GM23248 (cell line): ENCODE measurements around the gene SPINK4. TPM values are rescaled to one million over a fixed set of nuclear protein-coding genes. Genes with fewer than 3 reads are reported as not detected.

Source experiments
- DNase-seq: peaks from one replicate; pipeline ENCODE4 v3.0.0-alpha.2; 2015
- H2AFZ ChIP-seq: fragments of 200-600 bp; sonication (generic); 2 replicates; pipeline ENCODE4 v1.6.1; 2016; ENCODE audit warnings: antibody characterized with exemption
- H3F3A ChIP-seq: fragments of 200-600 bp; sonication (generic); 2 replicates; pipeline ENCODE4 v1.6.1; 2016; ENCODE audit warnings: mild to moderate bottlenecking, antibody characterized with exemption, mixed run types; ENCODE audit not compliant: insufficient read depth
- H3K27ac ChIP-seq: fragments of 200-600 bp; sonication (generic); 2 replicates; pipeline ENCODE4 v1.5.1; 2016; ENCODE audit warnings: mild to moderate bottlenecking
- H3K27me3 ChIP-seq: fragments of 200-600 bp; sonication (generic); replicated peaks from 2 replicates; pipeline ENCODE4 v1.6.1; 2016; ENCODE audit warnings: mild to moderate bottlenecking; ENCODE audit not compliant: insufficient read depth
- H3K36me3 ChIP-seq: fragments of 200-600 bp; sonication (generic); 2 replicates; pipeline ENCODE4 v1.6.1; 2016; ENCODE audit warnings: low read depth, mild to moderate bottlenecking
- H3K4me1 ChIP-seq: fragments of 200-600 bp; sonication (generic); 2 replicates; pipeline ENCODE4 v1.6.1; 2016; ENCODE audit warnings: mild to moderate bottlenecking; ENCODE audit not compliant: insufficient read depth
- H3K4me2 ChIP-seq: fragments of 200-600 bp; sonication (generic); one replicate; pipeline ENCODE4 v1.6.1; 2016; ENCODE audit warnings: mild to moderate bottlenecking; ENCODE audit not compliant: unreplicated experiment
- H3K4me3 ChIP-seq: fragments of 200-600 bp; sonication (generic); 2 replicates; pipeline ENCODE4 v1.5.1; 2016; ENCODE audit warnings: mild to moderate bottlenecking
- H3K79me2 ChIP-seq: fragments of 200-600 bp; sonication (generic); 2 replicates; pipeline ENCODE4 v1.6.1; 2016; ENCODE audit warnings: mild to moderate bottlenecking; ENCODE audit not compliant: insufficient read depth
- H3K9ac ChIP-seq: fragments of 200-600 bp; sonication (generic); 2 replicates; pipeline ENCODE4 v1.6.1; 2016; ENCODE audit warnings: mild to moderate bottlenecking
- H3K9me2 ChIP-seq: fragments of 200-600 bp; sonication (generic); 2 replicates; pipeline ENCODE4 v1.6.1; 2016; ENCODE audit warnings: mixed run types, mild to moderate bottlenecking, moderate library complexity; ENCODE audit not compliant: insufficient read depth
- H3K9me3 ChIP-seq: fragments of 200-600 bp; sonication (generic); one replicate; pipeline ENCODE4 v1.6.1; 2017; ENCODE audit warnings: low read depth
- H4K20me1 ChIP-seq: fragments of 200-600 bp; sonication (generic); 2 replicates; pipeline ENCODE4 v1.6.0; 2016; ENCODE audit not compliant: insufficient read depth
- EZH2 ChIP-seq: fragments of 200-600 bp; sonication (generic); IDR thresholded peaks from 2 replicates; pipeline ENCODE4 v1.6.1; 2018; ENCODE audit warnings: antibody characterized with exemption, mild to moderate bottlenecking; ENCODE audit not compliant: insufficient read depth, poor library complexity, severe bottlenecking
- EZH2phosphoT487 ChIP-seq: fragments of 200-600 bp; sonication (generic); IDR thresholded peaks from 2 replicates; pipeline ENCODE4 v1.6.1; 2018; ENCODE audit warnings: antibody characterized with exemption, moderate library complexity, mild to moderate bottlenecking, low read depth; ENCODE audit not compliant: insufficient read depth
- WGBS, 2 experiments: methylation state at CpG; one replicate each; pipeline ENCODE4 v1.1.6; 2015 to 2017; ENCODE audit warnings: low lambda C conversion rate in 2 of 2, low coverage in 1 of 2; ENCODE audit errors: missing lambda C conversion rate in 2 of 2; 5-methylcytosine and 5-hydroxymethylcytosine counted together
- in situ Hi-C: fragments of 300-500 bp; cut with MboI; formaldehyde crosslinking; loops from 2 replicates; pipeline ENCODE4 v1.15.0; 2020
- polyA plus RNA-seq: library from polyadenylated mRNA; unstranded; fragments of >200 nt; fragmentation: Nextera tagmentation; extraction: Ambion mirVana; gene quantifications from 2 replicates; pipeline ENCODE4 v1.2.1, GENCODE V29; 2016
- total RNA-seq: library from RNA; depleted of rRNA; stranded (reverse); fragments of >200 nt; shearing (Covaris generic); gene quantifications from 2 replicates; pipeline ENCODE4 v1.2.3, GENCODE V29; 2014

The SPINK4 gene
- total and polyA plus RNA-seq, 2 experiments from 2014 or later: not detected

DNA sequence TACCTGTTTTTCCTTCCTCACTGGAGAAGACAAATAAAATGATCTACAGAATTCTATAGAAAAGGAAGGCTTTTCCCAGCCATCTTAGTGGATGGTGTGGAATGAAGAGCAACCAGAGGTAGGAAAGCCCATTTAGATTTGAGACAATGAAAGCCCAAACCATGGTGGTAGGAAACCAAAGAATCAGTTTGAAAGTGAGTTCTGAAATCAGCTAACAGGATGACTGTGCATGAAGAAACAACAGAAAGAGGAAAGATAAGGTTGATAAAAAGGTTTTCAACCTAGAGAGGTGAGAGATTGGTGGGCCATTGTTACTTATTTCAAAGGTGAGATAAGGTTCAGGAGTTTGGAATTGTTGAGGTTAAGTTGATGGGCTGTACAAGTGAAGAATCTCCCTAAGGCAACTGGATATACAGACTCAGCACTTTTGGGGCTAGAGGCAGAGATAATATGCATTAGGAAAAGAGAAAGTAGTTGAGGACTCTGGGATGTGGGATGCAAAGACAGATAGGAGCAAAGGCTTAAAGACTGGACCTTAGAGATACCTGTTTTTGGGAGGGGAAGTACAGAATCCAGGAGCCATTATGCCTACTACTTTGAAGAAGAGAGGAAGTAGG lies 27.3 kb downstream of the SPINK4 start:
- in situ Hi-C loops: no loop called here

DNA sequence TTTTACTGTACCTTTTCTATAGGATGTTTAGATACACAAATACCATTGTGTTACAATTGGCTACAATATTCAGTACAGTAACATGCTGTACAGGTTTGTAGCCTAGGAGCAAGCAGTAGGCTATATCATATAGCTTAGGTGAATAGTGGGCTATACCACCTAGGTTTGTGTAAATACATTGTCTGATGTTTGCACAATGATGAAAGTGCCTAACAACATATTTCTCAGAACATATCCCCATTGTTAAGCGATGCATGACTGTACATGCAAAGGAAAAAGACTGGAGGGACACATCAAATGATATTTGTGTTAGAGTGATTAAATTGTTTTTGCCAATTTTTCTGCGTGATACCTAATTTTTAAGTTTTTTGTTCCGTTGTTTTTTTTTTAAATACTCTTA lies 30.2 kb downstream of the SPINK4 start:
- H3F3A ChIP-seq: 0 out of 2 replicates have a peak, but pooled peaks cover 8% of the 10 kb centered on the region
- H3K9me3 ChIP-seq: no peaks in the 10 kb centered on the region
- TF ChIP-seq EZH2 (no peak), EZH2phosphoT487 (no peak)
- H3K4me3 ChIP-seq: no peak overlapping the region
- WGBS, 2 experiments: 96 to 99% methylated on average over 3 of the region's 3 CpGs
- in situ Hi-C loops: no loop called here
- H3K9me2 ChIP-seq: no peaks in the 10 kb centered on the region
- DNase-seq: no peak
- peaks cover 67% of the 10 kb centered on the region for H3K36me3 ChIP-seq
- no peak overlapping the region for H3K9ac ChIP-seq
- H3K27me3 ChIP-seq: no peaks in the 10 kb centered on the region
- H2AFZ ChIP-seq: no peak overlapping the region
- peaks cover 74% of the 10 kb centered on the region for H3K79me2 ChIP-seq
- H4K20me1 ChIP-seq: no peaks in the 10 kb centered on the region
- H3K4me2 ChIP-seq: no peak overlapping the region
- no peak overlapping the region for H3K27ac ChIP-seq
- H3K4me1 ChIP-seq: peaks cover 8% of the 10 kb centered on the region

More for the DNA sequence above, 27.3 kb downstream of the SPINK4 start:
- Histone ChIP-seq H3K4me3 (no peak overlapping the region), H3K9me2 (no peaks in the 10 kb centered on the region), H3K9me3 (no peaks in the 10 kb centered on the region), H3K9ac (peak overlapping the region; percentile 7; the same call in 1 of the 2 replicates), H2AFZ (no peak overlapping the region), H3K27ac (no peak overlapping the region), H3K36me3 (peaks cover 47% of the 10 kb centered on the region), H3K4me2 (no peak overlapping the region), H4K20me1 (no peaks in the 10 kb centered on the region), H3K79me2 (peaks cover 77% of the 10 kb centered on the region), H3K27me3 (no peaks in the 10 kb centered on the region), H3F3A (0 out of 2 replicates have a peak, but pooled peaks cover 5% of the 10 kb centered on the region), H3K4me1 (peaks cover 17% of the 10 kb centered on the region)
- TF ChIP-seq EZH2phosphoT487 (no peak), EZH2 (no peak)
- DNase-seq: no peak

DNA sequence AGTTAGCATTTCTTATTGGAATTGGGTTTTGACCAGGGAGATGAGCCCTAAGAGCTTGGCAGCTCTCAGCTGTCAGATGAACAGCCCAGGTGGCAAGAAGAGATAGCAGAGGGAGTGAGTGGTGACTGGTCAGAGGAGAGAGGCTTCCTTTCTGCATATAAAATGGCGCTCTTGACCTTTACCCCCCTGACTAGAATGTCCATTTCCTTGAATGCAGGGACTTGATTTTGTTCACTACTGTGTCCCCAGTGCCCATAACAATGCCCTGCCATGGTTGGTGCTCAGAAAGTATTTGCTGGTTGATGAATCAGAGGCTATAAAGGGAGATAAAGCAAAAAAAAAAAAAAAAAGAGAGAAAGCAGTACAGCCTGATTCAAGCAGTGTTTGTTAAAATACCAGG lies 32.1 kb downstream of the SPINK4 start:
- peaks cover 54% of the 10 kb centered on the region for H3K79me2 ChIP-seq
- no peak overlapping the region for H3K9ac ChIP-seq
- DNase-seq: no peak
- in situ Hi-C loops: no loop called here
- H3K36me3 ChIP-seq: peaks cover 82% of the 10 kb centered on the region
- 95 to 100% methylated on average over 1 of the region's 1 CpG for WGBS, 2 experiments
- no peaks in the 10 kb centered on the region for H3K9me2 ChIP-seq
- H3K4me2 ChIP-seq: no peak overlapping the region
- no peaks in the 10 kb centered on the region for H3K4me1 ChIP-seq
- H3K27ac ChIP-seq: no peak overlapping the region
- H4K20me1 ChIP-seq: no peaks in the 10 kb centered on the region
- H3K27me3 ChIP-seq: no peaks in the 10 kb centered on the region
- no peaks in the 10 kb centered on the region for H3K9me3 ChIP-seq
- no peak for TF ChIP-seq EZH2phosphoT487
- no peak for TF ChIP-seq EZH2
- H3F3A ChIP-seq: 0 out of 2 replicates have a peak, but pooled peaks cover 8% of the 10 kb centered on the region
- no peak overlapping the region for H2AFZ ChIP-seq
- H3K4me3 ChIP-seq: no peak overlapping the region

DNA sequence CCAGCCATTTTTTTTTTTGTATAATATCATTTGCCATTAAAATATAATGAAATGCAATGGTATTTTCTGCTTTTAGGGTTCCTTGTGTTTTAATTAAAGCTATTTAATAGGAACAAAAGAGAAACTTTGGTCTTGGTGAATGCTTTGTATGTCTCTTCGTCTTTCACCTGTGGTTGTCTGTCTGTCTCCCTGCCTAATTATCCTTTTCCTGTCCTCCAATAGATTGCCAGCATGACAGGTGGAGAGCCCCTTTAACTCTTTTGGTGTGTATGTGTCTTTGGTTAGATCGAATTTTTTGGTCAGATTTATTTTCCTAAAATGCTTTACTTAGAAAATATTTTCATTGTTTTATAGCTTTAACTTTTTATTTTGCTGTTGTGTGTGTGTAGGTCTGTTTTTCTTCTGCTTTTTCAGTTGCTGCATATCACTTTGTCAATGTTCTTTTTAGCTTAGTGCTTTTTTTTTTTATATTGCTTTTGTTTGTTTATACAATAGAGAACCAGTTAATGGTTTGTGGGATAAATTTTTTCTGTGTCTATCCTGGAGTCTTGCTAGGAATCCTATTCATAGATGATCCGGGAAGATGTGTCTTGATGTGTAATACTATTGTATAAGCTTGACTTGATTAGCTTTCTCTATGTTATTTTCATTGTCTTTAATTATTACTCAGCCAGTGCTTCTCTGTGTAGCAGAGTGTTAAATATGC lies 33.5 kb downstream of the SPINK4 start:
- WGBS, 2 experiments: 47 to 59% methylated on average over 3 of the region's 3 CpGs
- no peaks in the 10 kb centered on the region for H3K4me1 ChIP-seq

More for the DNA sequence above, 33.5 kb downstream of the SPINK4 start:
- Histone ChIP-seq H3K27ac (no peak overlapping the region), H4K20me1 (no peaks in the 10 kb centered on the region), H2AFZ (no peak overlapping the region), H3K4me2 (no peak overlapping the region), H3K36me3 (peaks cover 85% of the 10 kb centered on the region), H3K9me2 (no peaks in the 10 kb centered on the region), H3K9me3 (no peaks in the 10 kb centered on the region), H3K27me3 (no peaks in the 10 kb centered on the region), H3K79me2 (peaks cover 41% of the 10 kb centered on the region), H3K4me3 (no peak overlapping the region), H3K9ac (0 out of 2 replicates have a peak overlapping the region, but pooled peaks have one; percentile 2), H3F3A (0 out of 2 replicates have a peak, but pooled peaks cover 8% of the 10 kb centered on the region)
- no peak for DNase-seq
- TF ChIP-seq EZH2phosphoT487: no peak
- no peak for TF ChIP-seq EZH2
- in situ Hi-C loops: no loop called here
